ENCODE results near the gene RB1.

- no peak for TF ChIP-seq CTCF (conservative IDR thresholded peaks at IDR 0.05; ENCODE audit: low read depth, low read length)
- no peak for TF ChIP-seq EZH2 (IDR thresholded peaks at IDR 0.05; ENCODE audit: borderline replicate concordance, low read depth, low read length, poor library complexity, severe bottlenecking)
These were observed 133.8 kb downstream of the RB1 start for GRCh38 chr13:48437371-48437770.

All from A673 (cell line).